ENCODE data around the gene TIA1. TPM values are rescaled to one million over a fixed set of nuclear protein-coding genes. Genes with fewer than 3 reads are reported as not detected.

The TIA1 gene
- total RNA-seq, 1 donor from 2014 or later, result 428 TPM

- DNase-seq (ENCODE audit: low spot score in 2 of 2, unreplicated experiment in 2 of 2), result no peak
Observed at GRCh38 chr2:70201831-70202230, 46.6 kb downstream of the TIA1 start.

GRCh38 chr2:70201225-70201768, 47.1 kb downstream of the TIA1 start:
- DNase-seq (ENCODE audit: low spot score in 2 of 2, unreplicated experiment in 2 of 2), result no peak
- H3K9me3 Mint-ChIP-seq, result no peaks in the 10 kb centered on the region
- no peak overlapping the region for H3K4me3 Mint-ChIP-seq
- no peak overlapping the region for H3K27ac Mint-ChIP-seq
- no peaks in the 10 kb centered on the region for H3K36me3 Mint-ChIP-seq
- no peak for TF ChIP-seq CTCF (IDR thresholded peaks at IDR 0.05; ENCODE audit: unreplicated experiment)
- H3K27me3 Mint-ChIP-seq (ENCODE audit: low read depth), result no peaks in the 10 kb centered on the region
- no peaks in the 10 kb centered on the region for H3K4me1 Mint-ChIP-seq

More at GRCh38 chr2:70201831-70202230, 46.6 kb downstream of the TIA1 start:
- TF ChIP-seq CTCF (IDR thresholded peaks at IDR 0.05; ENCODE audit: unreplicated experiment), result no peak
- Mint-ChIP-seq H3K36me3 (no peaks in the 10 kb centered on the region), H3K27ac (no peak overlapping the region), H3K4me1 (no peaks in the 10 kb centered on the region), H3K9me3 (no peaks in the 10 kb centered on the region), H3K27me3 (ENCODE audit: low read depth) (no peaks in the 10 kb centered on the region), H3K4me3 (no peak overlapping the region)

GRCh38 chr2:70199320-70199864, 49.0 kb downstream of the TIA1 start:
- no peaks in the 10 kb centered on the region for H3K4me1 Mint-ChIP-seq
- TF ChIP-seq CTCF (IDR thresholded peaks at IDR 0.05; ENCODE audit: unreplicated experiment), result no peak

GRCh38 chr2:70192516-70192915, 55.9 kb downstream of the TIA1 start:
- no peaks in the 10 kb centered on the region for H3K9me3 Mint-ChIP-seq
- H3K4me3 Mint-ChIP-seq, result no peak overlapping the region
- H3K27me3 Mint-ChIP-seq (ENCODE audit: low read depth), result no peaks in the 10 kb centered on the region
- no peak for TF ChIP-seq CTCF (IDR thresholded peaks at IDR 0.05; ENCODE audit: unreplicated experiment)
- H3K4me1 Mint-ChIP-seq, result peaks cover 17% of the 10 kb centered on the region
- H3K36me3 Mint-ChIP-seq, result no peaks in the 10 kb centered on the region
- no peak overlapping the region for H3K27ac Mint-ChIP-seq
- no peak for DNase-seq (ENCODE audit: low spot score in 2 of 2, unreplicated experiment in 2 of 2)

More at GRCh38 chr2:70199320-70199864, 49.0 kb downstream of the TIA1 start:
- Mint-ChIP-seq H3K27ac (no peak overlapping the region), H3K27me3 (ENCODE audit: low read depth) (no peaks in the 10 kb centered on the region), H3K4me3 (no peak overlapping the region), H3K36me3 (no peaks in the 10 kb centered on the region), H3K9me3 (no peaks in the 10 kb centered on the region)
- no peak for DNase-seq (ENCODE audit: low spot score in 2 of 2, unreplicated experiment in 2 of 2)

- H3K4me1 Mint-ChIP-seq, result peaks cover 17% of the 10 kb centered on the region
- DNase-seq (ENCODE audit: low spot score in 2 of 2, unreplicated experiment in 2 of 2), result no peak
- TF ChIP-seq CTCF (IDR thresholded peaks at IDR 0.05; ENCODE audit: unreplicated experiment), result no peak
- peak overlapping the region; percentile 99 for H3K27ac Mint-ChIP-seq
- H3K4me3 Mint-ChIP-seq, result peak overlapping the region; percentile 90
- H3K36me3 Mint-ChIP-seq, result no peaks in the 10 kb centered on the region
- no peaks in the 10 kb centered on the region for H3K9me3 Mint-ChIP-seq
- H3K27me3 Mint-ChIP-seq (ENCODE audit: low read depth), result no peaks in the 10 kb centered on the region
Observed at GRCh38 chr2:70191244-70191735, 57.1 kb downstream of the TIA1 start.
